ENCODE results near the gene KLF15. TPM values are rescaled to one million over a fixed set of nuclear protein-coding genes. Genes with fewer than 3 reads are reported as not detected.

Gene KLF15
- total RNA-seq, 1 donor from 2014 or later: 5.7 TPM

- Mint-ChIP-seq H3K4me1 (ENCODE audit: unreplicated experiment) (no peaks in the 10 kb centered on the region), H3K4me3 (ENCODE audit: unreplicated experiment) (no peak overlapping the region), H3K9me3 (ENCODE audit: unreplicated experiment) (no peaks in the 10 kb centered on the region), H3K36me3 (ENCODE audit: unreplicated experiment) (no peaks in the 10 kb centered on the region), H3K27me3 (ENCODE audit: unreplicated experiment) (peaks cover 42% of the 10 kb centered on the region), H3K27ac (ENCODE audit: unreplicated experiment) (no peak overlapping the region)
- DNase-seq (ENCODE audit: extremely low spot score, unreplicated experiment): no peak
- no peak for TF ChIP-seq CTCF (IDR thresholded peaks at IDR 0.05)
Observed at GRCh38 chr3:126397610-126398422, 40.6 kb upstream of the KLF15 start.

GRCh38 chr3:126396536-126396935 lies 39.3 kb upstream of the KLF15 start:
- no peak overlapping the region for H3K4me3 Mint-ChIP-seq (ENCODE audit: unreplicated experiment)
- no peak overlapping the region for H3K27ac Mint-ChIP-seq (ENCODE audit: unreplicated experiment)
- no peaks in the 10 kb centered on the region for H3K4me1 Mint-ChIP-seq (ENCODE audit: unreplicated experiment)
- no peaks in the 10 kb centered on the region for H3K9me3 Mint-ChIP-seq (ENCODE audit: unreplicated experiment)
- no peak for DNase-seq (ENCODE audit: extremely low spot score, unreplicated experiment)
- H3K36me3 Mint-ChIP-seq (ENCODE audit: unreplicated experiment): no peaks in the 10 kb centered on the region
- TF ChIP-seq CTCF (IDR thresholded peaks at IDR 0.05): no peak
- peaks cover 45% of the 10 kb centered on the region for H3K27me3 Mint-ChIP-seq (ENCODE audit: unreplicated experiment)

GRCh38 chr3:126395846-126396513 lies 38.8 kb upstream of the KLF15 start:
- H3K27me3 Mint-ChIP-seq (ENCODE audit: unreplicated experiment): peaks cover 48% of the 10 kb centered on the region
- DNase-seq (ENCODE audit: extremely low spot score, unreplicated experiment): no peak
- no peak for TF ChIP-seq CTCF (IDR thresholded peaks at IDR 0.05)

GRCh38 chr3:126394977-126395321 lies 37.7 kb upstream of the KLF15 start:
- no peak for DNase-seq (ENCODE audit: extremely low spot score, unreplicated experiment)
- Mint-ChIP-seq H3K36me3 (ENCODE audit: unreplicated experiment) (no peaks in the 10 kb centered on the region), H3K4me1 (ENCODE audit: unreplicated experiment) (no peaks in the 10 kb centered on the region), H3K27ac (ENCODE audit: unreplicated experiment) (no peak overlapping the region), H3K4me3 (ENCODE audit: unreplicated experiment) (no peak overlapping the region), H3K9me3 (ENCODE audit: unreplicated experiment) (no peaks in the 10 kb centered on the region), H3K27me3 (ENCODE audit: unreplicated experiment) (peaks cover 50% of the 10 kb centered on the region)
- no peak for TF ChIP-seq CTCF (IDR thresholded peaks at IDR 0.05)

More at GRCh38 chr3:126395846-126396513, 38.8 kb upstream of the KLF15 start:
- Mint-ChIP-seq H3K4me3 (ENCODE audit: unreplicated experiment) (no peak overlapping the region), H3K27ac (ENCODE audit: unreplicated experiment) (no peak overlapping the region), H3K9me3 (ENCODE audit: unreplicated experiment) (no peaks in the 10 kb centered on the region), H3K4me1 (ENCODE audit: unreplicated experiment) (no peaks in the 10 kb centered on the region), H3K36me3 (ENCODE audit: unreplicated experiment) (no peaks in the 10 kb centered on the region)
